MM.1S (cell line): Measurements from ENCODE around the gene HYAL4.

Experiments
- DNase-seq: peaks from one replicate; pipeline ENCODE4 v3.0.0-alpha.2; 2015
- H2AFZ ChIP-seq: fragments of 300-600 bp; sonication (generic); 2 replicates; pipeline ENCODE4 v1.6.0; 2016; ENCODE audit warnings: antibody characterized with exemption, low read length
- H3F3A ChIP-seq: fragments of 300-600 bp; sonication (generic); 2 replicates; pipeline ENCODE4 v1.6.1; 2016; ENCODE audit warnings: mild to moderate bottlenecking, antibody characterized with exemption, low read length, moderate library complexity, mixed read lengths; ENCODE audit not compliant: insufficient read depth
- H3K27ac ChIP-seq: fragments of 300-600 bp; sonication (generic); 2 replicates; pipeline ENCODE4 v1.5.1; 2016; ENCODE audit warnings: mild to moderate bottlenecking, low read length
- H3K27me3 ChIP-seq: fragments of 300-600 bp; sonication (generic); replicated peaks from 2 replicates; pipeline ENCODE4 v1.6.0; 2016; ENCODE audit warnings: low read length; ENCODE audit not compliant: insufficient read depth
- H3K36me3 ChIP-seq: fragments of 300-600 bp; sonication (generic); replicated peaks from 2 replicates; pipeline ENCODE4 v1.6.1; 2016; ENCODE audit warnings: mild to moderate bottlenecking, low read length, mixed read lengths; ENCODE audit not compliant: insufficient read depth
- H3K4me1 ChIP-seq: fragments of 300-600 bp; sonication (generic); 2 replicates; pipeline ENCODE4 v1.6.1; 2016; ENCODE audit warnings: low read length, mixed read lengths
- H3K4me2 ChIP-seq: fragments of 300-600 bp; sonication (generic); 2 replicates; pipeline ENCODE4 v1.6.0; 2016; ENCODE audit warnings: low read depth, low read length
- H3K4me3 ChIP-seq: fragments of 300-600 bp; sonication (generic); 2 replicates; pipeline ENCODE4 v1.5.1; 2016; ENCODE audit warnings: low read length, mixed read lengths
- H3K79me2 ChIP-seq: fragments of 300-600 bp; sonication (generic); 2 replicates; pipeline ENCODE4 v1.6.1; 2016; ENCODE audit warnings: mixed run types, low read length, mixed read lengths
- H3K9ac ChIP-seq: fragments of 300-600 bp; sonication (generic); 2 replicates; pipeline ENCODE4 v1.6.1; 2016; ENCODE audit warnings: low read length, mixed read lengths
- H3K9me2 ChIP-seq: fragments of 300-600 bp; sonication (generic); replicated peaks from 2 replicates; pipeline ENCODE4 v1.6.1; 2016; ENCODE audit warnings: mild to moderate bottlenecking, low read length, mixed read lengths; ENCODE audit not compliant: insufficient read depth
- H3K9me3 ChIP-seq: fragments of 300-600 bp; sonication (generic); replicated peaks from 2 replicates; pipeline ENCODE4 v1.6.1; 2016; ENCODE audit warnings: mild to moderate bottlenecking, low read length, mixed read lengths; ENCODE audit not compliant: insufficient read depth
- H4K20me1 ChIP-seq: fragments of 300-600 bp; sonication (generic); 2 replicates; pipeline ENCODE4 v1.6.1; 2016; ENCODE audit warnings: mild to moderate bottlenecking, low read length, moderate library complexity, mixed read lengths; ENCODE audit not compliant: insufficient read depth
- CTCF ChIP-seq: fragments of 300-600 bp; sonication (generic); IDR thresholded peaks from 2 replicates; pipeline ENCODE4 v1.5.1; 2016; ENCODE audit warnings: antibody characterized with exemption, low read length, mixed read lengths
- EZH2 ChIP-seq: fragments of 300-600 bp; sonication (generic); optimal IDR thresholded peaks from 2 replicates; pipeline ENCODE3; 2017; ENCODE audit warnings: low read depth, mild to moderate bottlenecking, antibody characterized with exemption, low read length, mixed read lengths
- EZH2phosphoT487 ChIP-seq: fragments of 300-600 bp; sonication (generic); IDR thresholded peaks from 2 replicates; pipeline ENCODE4 v1.6.1; 2018; ENCODE audit warnings: antibody characterized with exemption, low read length

The HYAL4 gene

GRCh38 chr7:123917878-123918277 is 72.9 kb downstream of the HYAL4 start:
- H3K27me3 ChIP-seq = no peaks in the 10 kb centered on the region
- no peaks in the 10 kb centered on the region for H3K36me3 ChIP-seq
- H4K20me1 ChIP-seq = no peaks in the 10 kb centered on the region
- H3K9me2 ChIP-seq = no peaks in the 10 kb centered on the region
- no peak overlapping the region for H3K4me2 ChIP-seq
- no peak overlapping the region for H3K27ac ChIP-seq
- no peak for DNase-seq
- no peaks in the 10 kb centered on the region for H3K9me3 ChIP-seq
- H2AFZ ChIP-seq = no peak overlapping the region
- H3K9ac ChIP-seq = no peak overlapping the region
- H3K79me2 ChIP-seq = no peaks in the 10 kb centered on the region
- TF ChIP-seq CTCF (no peak), EZH2phosphoT487 (no peak), EZH2 (no peak)
- no peak overlapping the region for H3K4me3 ChIP-seq
- no peaks in the 10 kb centered on the region for H3F3A ChIP-seq
- no peaks in the 10 kb centered on the region for H3K4me1 ChIP-seq

GRCh38 chr7:123918309-123918708 is 73.3 kb downstream of the HYAL4 start:
- Histone ChIP-seq H3K27ac (no peak overlapping the region), H3K9me3 (no peaks in the 10 kb centered on the region), H2AFZ (no peak overlapping the region), H4K20me1 (no peaks in the 10 kb centered on the region), H3K9me2 (no peaks in the 10 kb centered on the region), H3K4me3 (no peak overlapping the region), H3K9ac (no peak overlapping the region), H3K36me3 (no peaks in the 10 kb centered on the region), H3F3A (no peaks in the 10 kb centered on the region), H3K79me2 (no peaks in the 10 kb centered on the region), H3K27me3 (no peaks in the 10 kb centered on the region), H3K4me1 (no peaks in the 10 kb centered on the region), H3K4me2 (no peak overlapping the region)
- TF ChIP-seq EZH2 = no peak
- TF ChIP-seq EZH2phosphoT487 = no peak
- TF ChIP-seq CTCF = no peak
- DNase-seq = no peak

DNA sequence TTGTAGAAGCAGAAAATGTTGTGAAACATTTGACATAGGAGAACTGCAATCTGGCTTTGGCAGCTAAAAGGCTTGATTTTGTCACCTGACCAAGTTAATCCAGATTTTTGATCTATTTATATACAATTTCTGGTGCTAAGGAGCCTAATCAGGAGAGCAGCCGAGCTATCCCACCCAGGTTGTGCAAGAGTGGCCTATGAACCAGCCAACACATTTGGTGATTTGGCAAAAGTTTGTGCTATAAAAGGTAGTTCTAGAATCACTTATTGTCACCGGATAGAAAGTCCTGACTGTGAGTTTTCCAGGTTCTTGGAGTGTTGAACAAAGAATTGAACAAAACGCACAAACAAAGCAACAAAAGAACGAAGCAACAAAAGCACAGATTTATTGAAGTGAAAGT is 78.6 kb downstream of the HYAL4 start:
- Histone ChIP-seq H3K79me2 (no peaks in the 10 kb centered on the region), H3K4me1 (no peaks in the 10 kb centered on the region), H2AFZ (no peak overlapping the region), H4K20me1 (no peaks in the 10 kb centered on the region), H3K4me2 (no peak overlapping the region), H3K27ac (no peak overlapping the region), H3K36me3 (no peaks in the 10 kb centered on the region), H3K4me3 (no peak overlapping the region), H3K9me3 (no peaks in the 10 kb centered on the region), H3K9ac (no peak overlapping the region), H3F3A (no peaks in the 10 kb centered on the region), H3K9me2 (no peaks in the 10 kb centered on the region), H3K27me3 (no peaks in the 10 kb centered on the region)
- no peak for DNase-seq
- TF ChIP-seq CTCF (no peak), EZH2phosphoT487 (no peak), EZH2 (no peak)
